ENCODE data around the gene SUN5. TPM values are rescaled to one million over a fixed set of nuclear protein-coding genes. Genes with fewer than 3 reads are reported as not detected.

The SUN5 gene
- total RNA-seq, 2 experiments from 2014 or later = not detected

GRCh38 chr20:32990426-32990825 lies 13.8 kb downstream of the SUN5 start:
- Histone ChIP-seq H3K27me3 (ENCODE audit: control insufficient read depth in 1 of 2, insufficient read depth in 2 of 2, low read length in 2 of 2) (no peaks in the 10 kb centered on the region), H3K4me1 (ENCODE audit: insufficient read depth, low read length) (peaks cover 25% of the 10 kb centered on the region), H3K36me3 (ENCODE audit: insufficient read depth, low read length) (no peaks in the 10 kb centered on the region), H3K4me3 (ENCODE audit: low read length) (no peak overlapping the region), H3K9me3 (ENCODE audit: control insufficient read depth in 1 of 2, insufficient read depth in 1 of 2, low read length in 2 of 2) (peaks cover 7 to 10% of the 10 kb centered on the region in 2 experiments), H3K27ac (ENCODE audit: low read depth in 1 of 2, low read length in 2 of 2) (no peak overlapping the region)
- intact Hi-C loops (cut with DNase I, micrococcal nuclease) = loop anchor here (5.0 to 10.0 kb wide), 2 partner anchors 43 to 46 kb away; no protein-coding TSS in a partner anchor
- Mint-ChIP-seq H3K27me3 (no peaks in the 10 kb centered on the region), H3K9me3 (peaks cover 4% of the 10 kb centered on the region), H3K36me3 (ENCODE audit: low read depth) (peaks cover 8% of the 10 kb centered on the region), H3K4me1 (ENCODE audit: low read depth) (peaks cover 41% of the 10 kb centered on the region), H3K4me3 (no peak overlapping the region), H3K27ac (no peak overlapping the region)
- DNase-seq (no peak), ATAC-seq (ENCODE audit: poor library complexity) (no peak)
- ChIA-PET POLR2A (interaction anchor here (1.1 to 2.2 kb wide), 2 partner anchors 18 to 23 kb away, joined by 3 to 7 read pairs; no protein-coding TSS in a partner anchor), CTCF (no interaction called here)
- TF ChIP-seq CTCF (IDR thresholded peaks at IDR 0.05) = no peak

- Histone ChIP-seq H3K9me3 (ENCODE audit: control insufficient read depth in 1 of 2, insufficient read depth in 1 of 2, low read length in 2 of 2) (peaks cover under 1 to 7% of the 10 kb centered on the region in 2 experiments), H3K4me3 (ENCODE audit: low read length) (no peak overlapping the region), H3K36me3 (ENCODE audit: insufficient read depth, low read length) (no peaks in the 10 kb centered on the region), H3K4me1 (ENCODE audit: insufficient read depth, low read length) (peaks cover 25% of the 10 kb centered on the region), H3K27me3 (ENCODE audit: control insufficient read depth in 1 of 2, insufficient read depth in 2 of 2, low read length in 2 of 2) (no peaks in the 10 kb centered on the region), H3K27ac (ENCODE audit: low read depth in 1 of 2, low read length in 2 of 2) (no peak overlapping the region)
- intact Hi-C loops (cut with DNase I, micrococcal nuclease) = loop anchor here (5.0 to 10.0 kb wide), 2 partner anchors 42 to 45 kb away; no protein-coding TSS in a partner anchor
- no peak for TF ChIP-seq CTCF (IDR thresholded peaks at IDR 0.05)
- Mint-ChIP-seq H3K9me3 (peaks cover 2% of the 10 kb centered on the region), H3K27me3 (no peaks in the 10 kb centered on the region), H3K36me3 (ENCODE audit: low read depth) (peaks cover 8% of the 10 kb centered on the region), H3K4me3 (no peak overlapping the region), H3K4me1 (ENCODE audit: low read depth) (peaks cover 41% of the 10 kb centered on the region), H3K27ac (no peak overlapping the region)
- ChIA-PET CTCF (no interaction called here), POLR2A (interaction anchor here (1.1 kb wide), 1 partner anchor 22 kb away, joined by 3 read pairs; no protein-coding TSS in a partner anchor)
- DNase-seq (no peak), ATAC-seq (ENCODE audit: poor library complexity) (no peak)
Measured at GRCh38 chr20:32989507-32990283, 14.5 kb downstream of the SUN5 start.

- Histone ChIP-seq H3K9me3 (ENCODE audit: control insufficient read depth in 1 of 2, insufficient read depth in 1 of 2, low read length in 2 of 2) (peaks cover 0 to 4% of the 10 kb centered on the region in 2 experiments), H3K27ac (ENCODE audit: low read depth in 1 of 2, low read length in 2 of 2) (no peak overlapping the region), H3K36me3 (ENCODE audit: insufficient read depth, low read length) (no peaks in the 10 kb centered on the region), H3K27me3 (ENCODE audit: control insufficient read depth in 1 of 2, insufficient read depth in 2 of 2, low read length in 2 of 2) (no peaks in the 10 kb centered on the region), H3K4me3 (ENCODE audit: low read length) (no peak overlapping the region), H3K4me1 (ENCODE audit: insufficient read depth, low read length) (peaks cover 16% of the 10 kb centered on the region)
- Mint-ChIP-seq H3K36me3 (ENCODE audit: low read depth) (no peaks in the 10 kb centered on the region), H3K27ac (no peak overlapping the region), H3K4me1 (ENCODE audit: low read depth) (peaks cover 40% of the 10 kb centered on the region), H3K27me3 (no peaks in the 10 kb centered on the region), H3K4me3 (no peak overlapping the region), H3K9me3 (no peaks in the 10 kb centered on the region)
- ATAC-seq (ENCODE audit: poor library complexity) = no peak
- POLR2A ChIA-PET = no interaction called here
- no peak for DNase-seq
- CTCF ChIA-PET = no interaction called here
- TF ChIP-seq CTCF (IDR thresholded peaks at IDR 0.05) = no peak
- intact Hi-C loops (cut with DNase I, micrococcal nuclease) = no loop called here
Measured at GRCh38 chr20:32988008-32988407, 16.2 kb downstream of the SUN5 start.

Measured in CD4-positive, alpha-beta T cell (primary cell).